Glutamatergic neuron (in vitro differentiated cells): ENCODE data around the gene OPRM1. TPM values are rescaled to one million over a fixed set of nuclear protein-coding genes. Genes with fewer than 3 reads are reported as not detected.

Experiments
- DNase-seq: peaks from one replicate; pipeline ENCODE4 v3.0.0; 2022
- H3K27ac Mint-ChIP-seq: one replicate; pipeline ENCODE4 v1.8.0; 2020; ENCODE audit warnings: mild to moderate bottlenecking, mixed read lengths, inconsistent platforms; ENCODE audit not compliant: unreplicated experiment
- H3K27me3 Mint-ChIP-seq: one replicate; pipeline ENCODE4 v1.8.0; 2020; ENCODE audit warnings: mild to moderate bottlenecking, moderate library complexity, mixed read lengths, inconsistent platforms; ENCODE audit not compliant: unreplicated experiment
- H3K36me3 Mint-ChIP-seq: one replicate; pipeline ENCODE4 v1.8.0; 2020; ENCODE audit warnings: mild to moderate bottlenecking, mixed read lengths, inconsistent platforms; ENCODE audit not compliant: unreplicated experiment
- H3K4me1 Mint-ChIP-seq: one replicate; pipeline ENCODE4 v1.8.0; 2020; ENCODE audit warnings: mild to moderate bottlenecking, low read depth, mixed read lengths, inconsistent platforms; ENCODE audit not compliant: unreplicated experiment
- H3K4me3 Mint-ChIP-seq: one replicate; pipeline ENCODE4 v1.8.0; 2020; ENCODE audit warnings: mild to moderate bottlenecking, mixed read lengths, inconsistent platforms; ENCODE audit not compliant: unreplicated experiment
- H3K9me3 Mint-ChIP-seq: one replicate; pipeline ENCODE4 v1.8.0; 2020; ENCODE audit warnings: mild to moderate bottlenecking, moderate library complexity, mixed read lengths, inconsistent platforms; ENCODE audit not compliant: unreplicated experiment
- total RNA-seq: library from RNA; stranded (reverse); fragmentation: NEBNext Ultra II Directional; extraction: Animal tissue kit (Norgen Biotek cat#: 25700); gene quantifications from one replicate; pipeline ENCODE4 v1.2.1, GENCODE V29; 2021; ENCODE audit not compliant: unreplicated experiment
- TF ChIP-seq, protein P1 (sequence below): fragments of 200-600 bp; sonication (generic); IDR thresholded peaks from one replicate; pipeline ENCODE4 v1.5.0; 2021; ENCODE audit not compliant: partially characterized antibody, unreplicated experiment

Gene OPRM1
- total RNA-seq, 1 donor from 2014 or later, result not detected

DNA sequence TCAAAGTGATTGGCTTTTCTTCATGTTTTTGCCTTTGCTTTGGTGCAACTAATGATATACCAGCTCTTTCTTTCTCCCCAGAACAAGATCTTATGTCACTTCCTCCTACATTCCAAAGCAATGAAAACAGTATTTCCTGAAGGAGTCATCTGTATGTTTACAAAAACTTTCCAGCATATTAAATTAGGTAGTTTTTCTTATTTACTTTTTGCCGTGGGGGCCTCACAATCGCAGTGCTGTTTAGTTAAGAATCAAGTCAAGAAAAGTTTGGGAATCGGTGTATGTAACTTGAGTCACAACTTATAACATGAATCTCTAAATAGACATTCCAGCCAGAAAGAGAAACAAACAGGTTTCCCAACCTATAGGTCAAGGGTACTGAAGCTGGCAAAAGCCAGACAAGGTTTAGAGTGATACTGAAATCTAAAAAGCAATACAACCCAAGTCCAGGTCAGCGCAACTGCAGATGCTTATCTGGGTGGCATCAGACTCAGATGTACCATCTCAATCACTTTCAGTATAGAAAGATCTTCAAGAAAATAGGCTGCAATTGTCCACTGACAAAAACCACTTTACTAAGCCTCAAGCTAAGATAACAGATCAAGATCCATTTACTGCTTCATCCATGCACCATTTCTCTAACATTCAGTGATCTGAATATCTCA, 253.9 kb downstream of the OPRM1 start:
- H3K9me3 Mint-ChIP-seq, result no peaks in the 10 kb centered on the region
- TF ChIP-seq, protein P1, sequence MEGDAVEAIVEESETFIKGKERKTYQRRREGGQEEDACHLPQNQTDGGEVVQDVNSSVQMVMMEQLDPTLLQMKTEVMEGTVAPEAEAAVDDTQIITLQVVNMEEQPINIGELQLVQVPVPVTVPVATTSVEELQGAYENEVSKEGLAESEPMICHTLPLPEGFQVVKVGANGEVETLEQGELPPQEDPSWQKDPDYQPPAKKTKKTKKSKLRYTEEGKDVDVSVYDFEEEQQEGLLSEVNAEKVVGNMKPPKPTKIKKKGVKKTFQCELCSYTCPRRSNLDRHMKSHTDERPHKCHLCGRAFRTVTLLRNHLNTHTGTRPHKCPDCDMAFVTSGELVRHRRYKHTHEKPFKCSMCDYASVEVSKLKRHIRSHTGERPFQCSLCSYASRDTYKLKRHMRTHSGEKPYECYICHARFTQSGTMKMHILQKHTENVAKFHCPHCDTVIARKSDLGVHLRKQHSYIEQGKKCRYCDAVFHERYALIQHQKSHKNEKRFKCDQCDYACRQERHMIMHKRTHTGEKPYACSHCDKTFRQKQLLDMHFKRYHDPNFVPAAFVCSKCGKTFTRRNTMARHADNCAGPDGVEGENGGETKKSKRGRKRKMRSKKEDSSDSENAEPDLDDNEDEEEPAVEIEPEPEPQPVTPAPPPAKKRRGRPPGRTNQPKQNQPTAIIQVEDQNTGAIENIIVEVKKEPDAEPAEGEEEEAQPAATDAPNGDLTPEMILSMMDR, result no peak
- H3K4me1 Mint-ChIP-seq, result no peaks in the 10 kb centered on the region
- no peaks in the 10 kb centered on the region for H3K27me3 Mint-ChIP-seq
- DNase-seq, result no peak
- H3K4me3 Mint-ChIP-seq, result no peak overlapping the region
- H3K36me3 Mint-ChIP-seq, result no peaks in the 10 kb centered on the region
- H3K27ac Mint-ChIP-seq, result no peak overlapping the region

DNA sequence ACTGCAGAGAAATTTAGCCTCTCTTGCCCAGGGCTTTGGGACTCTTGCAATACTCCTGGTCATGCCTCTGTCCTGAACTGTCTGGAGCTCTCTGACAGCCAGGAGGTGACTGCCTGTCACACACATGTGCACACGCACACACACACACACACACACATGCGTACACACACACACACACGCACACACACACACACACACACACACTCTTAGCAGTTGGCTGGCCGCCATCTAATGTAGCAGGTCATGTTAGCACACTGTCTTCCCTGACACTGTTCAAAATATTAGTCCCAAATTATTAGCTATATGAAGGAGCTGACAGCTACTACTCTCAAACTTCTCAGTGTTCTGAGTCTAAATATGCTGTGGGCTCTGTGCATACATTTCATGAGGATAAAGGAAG, 256.7 kb downstream of the OPRM1 start:
- TF ChIP-seq, protein P1, result no peak
- H3K27ac Mint-ChIP-seq, result no peak overlapping the region
- H3K4me1 Mint-ChIP-seq, result no peaks in the 10 kb centered on the region
- no peak for DNase-seq
- no peaks in the 10 kb centered on the region for H3K27me3 Mint-ChIP-seq
- H3K36me3 Mint-ChIP-seq, result no peaks in the 10 kb centered on the region
- no peaks in the 10 kb centered on the region for H3K9me3 Mint-ChIP-seq
- no peak overlapping the region for H3K4me3 Mint-ChIP-seq
